G401 (cell line): ENCODE data around the gene ULK4. TPM values are rescaled to one million over a fixed set of nuclear protein-coding genes. Genes with fewer than 3 reads are reported as not detected.

ENCODE experiments used
- DNase-seq: peaks from one replicate; pipeline ENCODE4 v3.0.0-alpha.2; 2015; ENCODE audit warnings: low spot score
- in situ Hi-C: cut with HindIII; loops from 2 replicates; pipeline ENCODE4 v1.10.0; 2016; ENCODE audit warnings: low sequenced_read_pairs, mixed read lengths
- total RNA-seq: library from RNA; depleted of rRNA; stranded (reverse); fragments of >200 nt; shearing (Covaris generic); gene quantifications from 2 replicates; pipeline ENCODE4 v1.2.3, GENCODE V29; 2014

Gene ULK4
- total RNA-seq, 1 experiment from 2014 or later, result 25.4 TPM

DNA sequence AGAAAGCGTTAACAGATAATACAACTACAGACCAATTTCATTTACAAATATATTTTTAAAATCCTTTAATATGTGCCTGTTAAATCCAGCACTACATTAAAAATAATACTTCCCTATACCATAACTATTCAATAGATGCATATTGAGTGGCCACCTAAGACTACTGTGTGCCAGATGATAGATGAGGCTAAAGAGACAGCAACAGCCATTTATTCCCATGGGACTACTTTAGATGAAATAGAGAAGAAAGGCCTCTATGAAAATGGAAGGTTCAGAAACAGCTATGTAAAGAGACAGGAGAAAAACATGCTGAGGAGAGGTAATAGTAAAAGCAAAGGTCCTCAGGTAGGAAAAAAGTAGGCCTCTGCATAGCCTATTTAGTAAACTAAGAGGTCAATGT is 358.1 kb downstream of the ULK4 start:
- DNase-seq, result no peak
- in situ Hi-C loops, result no loop called here

DNA sequence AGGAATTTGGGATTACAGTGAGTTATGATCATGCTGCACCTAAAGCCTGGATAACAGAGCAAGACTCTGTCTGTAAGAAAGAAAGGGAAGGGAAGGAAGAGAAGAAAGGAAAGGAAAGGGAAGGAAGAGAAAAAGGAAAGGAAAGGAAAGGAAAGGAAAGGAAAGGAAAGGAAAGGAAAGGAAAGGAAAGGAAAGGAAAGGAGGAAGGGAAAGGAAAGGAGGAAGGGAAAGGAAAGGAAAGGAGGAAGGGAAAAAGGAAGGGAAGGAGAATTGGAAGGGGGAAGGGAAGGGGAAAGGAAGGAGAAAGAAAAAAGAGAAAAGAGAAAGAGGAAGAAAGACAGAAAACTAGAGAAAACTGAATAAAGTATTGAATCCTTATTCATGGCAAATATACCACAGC is 359.8 kb downstream of the ULK4 start:
- in situ Hi-C loops, result no loop called here
- no peak for DNase-seq

DNA sequence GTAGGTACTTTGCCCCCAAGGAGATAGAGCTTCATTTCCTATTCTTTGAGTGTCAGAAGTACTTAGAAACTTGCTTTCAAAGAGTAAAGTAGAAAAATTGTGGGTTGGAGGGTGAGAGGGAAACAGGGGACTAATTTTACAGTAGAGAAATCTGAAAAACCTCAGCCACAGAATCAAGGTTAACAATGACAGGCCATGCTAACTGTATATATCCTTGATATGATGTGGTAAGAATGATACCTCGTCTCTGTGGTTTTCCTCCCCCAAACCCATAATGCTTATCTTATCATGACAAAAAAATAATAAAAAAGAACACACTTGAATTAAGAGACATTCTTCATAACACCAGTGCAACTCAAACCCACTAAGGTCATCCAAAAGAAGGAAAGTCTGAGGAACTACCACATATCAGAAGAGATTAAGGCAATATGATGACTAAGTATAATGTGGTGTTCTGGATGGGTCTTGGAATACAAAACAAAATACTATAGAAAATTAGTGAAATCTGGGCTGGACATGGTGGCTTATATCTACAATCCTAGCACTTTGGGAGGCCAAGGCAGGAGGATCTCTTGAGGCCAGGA is 360.4 kb downstream of the ULK4 start:
- no peak for DNase-seq
- in situ Hi-C loops, result no loop called here

DNA sequence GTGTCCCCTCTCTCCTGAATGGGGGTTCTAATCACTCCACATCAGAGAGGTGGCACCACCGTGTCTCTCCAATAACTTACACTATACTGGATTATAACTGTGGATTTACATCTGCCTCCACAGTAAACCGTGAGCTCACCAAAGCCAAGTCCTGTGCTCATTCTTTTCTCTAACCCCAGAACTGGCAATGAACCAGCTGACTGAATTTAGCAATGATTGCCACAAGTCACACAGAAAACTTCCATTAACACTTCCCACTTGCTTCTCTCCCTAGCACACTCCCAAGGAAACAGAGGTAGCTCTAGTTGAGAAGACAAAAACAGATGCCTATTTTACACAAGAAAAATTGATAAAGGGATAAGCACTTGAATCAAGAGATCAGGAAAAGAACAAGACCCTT is 361.3 kb downstream of the ULK4 start:
- DNase-seq, result no peak
- in situ Hi-C loops, result no loop called here

DNA sequence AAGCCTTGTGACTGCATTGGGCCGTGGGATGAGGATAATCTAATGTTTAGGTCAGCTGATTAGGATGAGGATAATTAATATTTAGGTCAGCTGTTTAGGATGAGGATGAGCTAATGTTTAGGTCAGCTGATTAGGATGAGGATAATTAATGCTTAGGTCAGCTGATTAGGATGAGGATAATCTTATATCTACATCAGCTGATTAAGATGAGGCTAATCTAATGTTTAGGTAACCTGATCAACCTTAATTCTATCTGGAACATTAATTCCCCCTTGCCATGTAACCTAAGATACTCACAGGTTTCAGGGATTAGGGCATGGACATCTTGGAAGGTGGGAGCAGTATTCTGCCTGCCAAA is 362.8 kb downstream of the ULK4 start:
- in situ Hi-C loops, result no loop called here
- no peak for DNase-seq

DNA sequence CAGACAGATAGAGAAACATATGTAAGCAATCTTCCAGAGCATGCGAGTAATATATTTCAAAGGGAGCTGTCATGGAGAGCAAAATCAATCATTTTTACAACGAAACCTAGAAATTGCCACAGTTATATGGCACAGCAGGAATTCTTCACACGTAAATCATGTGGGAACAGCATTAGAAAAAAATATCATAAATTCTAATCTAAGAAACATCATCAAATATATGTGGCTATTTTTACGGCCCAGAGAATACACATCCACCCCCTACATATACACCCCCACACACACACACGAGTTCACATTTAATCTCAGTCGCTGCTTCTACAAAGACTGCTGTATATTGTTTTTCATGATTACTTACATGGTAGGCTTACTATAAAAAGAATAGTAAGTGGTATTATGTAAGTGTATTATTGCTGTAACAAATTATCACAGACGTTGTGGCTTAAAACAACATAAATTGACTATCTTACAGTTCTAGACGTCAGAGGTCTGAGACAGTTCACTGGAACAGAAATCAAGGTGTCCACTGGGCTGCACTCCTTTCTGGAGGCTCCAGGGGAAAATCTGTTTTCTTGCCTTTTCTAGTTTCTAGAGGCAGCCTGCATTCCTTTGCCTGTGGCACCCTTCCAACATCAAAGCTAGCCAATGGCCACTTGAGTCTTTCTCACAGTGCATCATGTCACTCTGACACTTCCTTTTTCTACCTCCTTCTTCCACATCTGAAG is 363.3 kb downstream of the ULK4 start:
- in situ Hi-C loops, result no loop called here
- no peak for DNase-seq

DNA sequence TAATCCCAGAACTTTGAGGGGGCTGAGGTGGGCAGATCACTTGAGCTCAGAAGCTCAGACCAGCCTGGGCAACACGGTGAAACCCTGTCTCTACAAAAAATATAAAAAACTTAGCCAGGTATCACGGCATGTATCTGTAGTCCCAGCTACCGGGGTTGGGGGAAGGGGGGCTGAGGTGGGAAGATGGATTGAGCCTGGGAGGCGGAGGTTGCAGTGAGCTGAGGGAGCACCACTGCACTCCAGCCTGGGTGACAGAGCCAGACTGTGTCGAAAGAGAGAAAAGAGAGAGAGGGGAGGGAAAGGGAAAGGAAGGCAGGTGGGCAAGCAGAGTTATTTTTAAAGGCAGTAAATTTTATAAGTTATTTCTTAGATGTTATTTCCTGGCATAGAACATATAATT is 368.1 kb downstream of the ULK4 start:
- DNase-seq, result no peak
- in situ Hi-C loops, result no loop called here

DNA sequence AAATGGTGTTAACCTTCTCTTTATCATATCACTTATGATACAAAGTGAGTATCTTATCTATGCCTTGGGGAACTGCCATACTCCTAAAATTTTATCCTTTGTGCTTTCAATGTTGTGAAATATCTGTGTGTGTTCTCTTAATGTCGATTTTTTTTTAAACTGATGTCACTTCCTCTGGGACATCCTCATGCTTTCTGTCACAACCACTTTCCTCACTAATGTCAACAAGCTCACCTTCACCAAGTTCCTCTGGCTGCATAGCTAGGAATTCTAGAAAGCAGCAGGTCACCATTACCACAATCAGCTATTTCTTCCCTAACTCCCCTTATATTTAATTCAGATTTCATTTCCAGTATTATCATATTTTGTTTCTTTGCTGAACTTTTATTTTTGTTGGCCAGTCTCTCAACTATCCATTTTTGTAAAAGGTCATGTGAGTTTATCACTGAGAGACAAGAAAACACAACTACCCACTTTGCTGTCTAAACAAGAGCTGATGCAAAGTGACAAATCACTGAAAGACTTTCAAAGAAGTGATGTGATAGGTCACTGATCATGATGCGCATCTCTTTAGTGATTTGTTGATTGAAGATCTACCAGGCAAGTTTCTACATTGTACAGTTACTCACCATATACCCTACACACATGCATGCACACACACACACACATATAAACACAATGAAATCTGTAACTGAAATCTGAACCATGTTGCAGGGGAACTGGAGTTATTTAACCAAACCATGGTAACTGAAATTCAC is 369.0 kb downstream of the ULK4 start:
- in situ Hi-C loops, result no loop called here
- no peak for DNase-seq

DNA sequence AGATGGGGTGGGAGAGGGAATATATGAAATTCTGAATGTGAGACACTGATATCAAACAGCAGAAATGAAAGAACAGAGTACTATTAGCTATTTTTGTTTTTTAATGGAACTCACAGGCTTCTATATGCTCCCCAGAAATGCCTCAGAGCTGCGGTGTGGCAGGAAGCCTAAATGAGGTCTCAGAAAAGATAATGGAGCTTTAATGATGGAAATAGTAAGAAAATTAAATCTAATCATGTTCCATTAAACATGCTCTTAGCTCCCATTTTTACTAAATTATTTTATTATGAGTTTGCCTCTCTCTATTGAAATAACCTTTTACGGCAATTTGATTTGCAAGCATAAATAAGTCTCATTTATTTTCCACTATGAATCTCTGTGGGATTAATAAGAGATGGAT is 378.9 kb downstream of the ULK4 start:
- no peak for DNase-seq
- in situ Hi-C loops, result no loop called here

DNA sequence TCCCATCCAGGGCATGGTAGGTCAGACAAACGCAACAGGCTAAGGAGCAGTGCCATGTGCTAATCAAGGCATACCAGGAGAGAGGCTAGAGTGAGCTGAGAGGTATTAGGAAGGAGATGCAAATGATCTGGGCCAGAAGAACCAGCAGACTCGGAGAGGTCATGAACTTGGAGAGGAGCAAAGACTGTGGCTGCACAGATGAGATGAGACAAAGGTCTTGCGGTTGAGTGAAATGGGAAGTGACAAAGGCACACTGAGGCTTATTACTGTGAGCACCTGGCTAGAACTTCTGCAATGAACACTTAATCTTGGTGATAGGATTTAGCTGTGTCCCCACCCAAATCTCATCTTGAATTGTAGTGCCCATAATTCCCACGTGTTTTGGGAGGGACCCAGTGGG is 380.2 kb downstream of the ULK4 start:
- no peak for DNase-seq
- in situ Hi-C loops, result no loop called here

DNA sequence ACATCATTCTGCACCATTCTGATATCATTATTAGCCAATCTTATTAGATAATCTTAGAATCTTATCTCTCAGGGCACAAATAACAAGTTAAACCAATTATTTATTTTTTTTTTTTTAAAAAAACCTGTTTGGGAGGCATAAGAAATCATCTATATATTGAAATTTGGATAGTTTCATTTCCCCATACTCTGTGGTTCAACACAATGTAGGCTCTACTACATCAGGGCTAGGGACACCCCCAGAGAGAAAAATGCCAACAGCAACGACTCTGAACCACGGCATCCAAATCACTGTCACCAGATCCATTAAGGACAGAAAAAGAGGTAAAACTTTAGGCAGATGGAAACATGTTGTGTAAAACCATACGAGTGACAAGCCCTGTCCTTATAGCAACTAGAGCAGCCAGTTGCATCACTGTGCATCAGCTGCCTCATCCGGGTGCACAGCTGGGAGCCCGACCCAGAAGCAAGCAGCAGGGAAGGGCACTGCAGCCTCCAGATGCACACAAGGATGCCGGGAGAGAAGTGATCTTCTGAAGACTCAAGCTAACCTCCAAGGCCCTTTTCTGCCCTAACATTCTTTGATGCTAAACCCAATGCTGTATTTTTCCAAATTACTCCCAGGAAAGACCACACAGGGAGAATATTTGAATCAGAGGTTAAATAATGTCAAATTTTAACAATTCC is 381.5 kb downstream of the ULK4 start:
- no peak for DNase-seq
- in situ Hi-C loops, result no loop called here

DNA sequence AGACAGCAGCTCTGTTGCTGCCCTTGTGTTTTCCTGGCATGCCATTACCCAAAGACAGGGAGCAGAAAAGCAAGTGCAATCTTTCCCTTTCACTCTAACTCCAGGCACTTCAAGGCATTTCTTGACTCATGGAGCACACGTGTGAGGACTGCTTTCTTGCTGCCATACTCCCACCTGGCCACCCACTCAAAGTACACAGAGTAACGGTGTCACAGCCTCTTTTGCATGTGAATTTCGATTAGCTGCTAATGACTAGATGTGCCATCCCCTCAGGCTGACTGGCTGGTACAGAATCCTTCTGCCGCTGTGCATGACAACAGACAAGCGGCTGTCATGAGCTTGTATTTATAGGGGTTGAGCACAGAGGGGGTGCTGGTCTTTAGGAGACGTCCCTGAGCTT is 382.0 kb downstream of the ULK4 start:
- in situ Hi-C loops, result no loop called here
- DNase-seq, result no peak

DNA sequence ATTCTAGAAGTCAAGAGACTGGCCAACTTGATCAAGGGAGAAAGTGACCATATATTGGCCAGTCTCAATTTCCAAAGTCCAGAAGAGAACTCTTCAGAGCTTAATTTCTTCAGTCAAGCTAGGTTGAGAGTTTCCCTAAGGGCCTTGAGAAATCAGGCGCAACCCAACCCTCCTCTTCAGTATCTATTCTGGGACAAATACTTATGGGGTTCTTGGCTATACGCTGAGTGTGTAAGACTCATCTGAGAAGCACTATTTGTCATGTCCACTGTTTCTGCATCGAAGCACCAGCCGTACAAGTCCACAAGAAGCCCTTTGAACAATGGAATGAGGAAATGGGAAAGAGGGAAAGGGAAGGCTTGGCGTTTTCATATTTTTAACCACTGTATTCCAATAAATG is 383.1 kb downstream of the ULK4 start:
- DNase-seq, result no peak
- in situ Hi-C loops, result no loop called here

DNA sequence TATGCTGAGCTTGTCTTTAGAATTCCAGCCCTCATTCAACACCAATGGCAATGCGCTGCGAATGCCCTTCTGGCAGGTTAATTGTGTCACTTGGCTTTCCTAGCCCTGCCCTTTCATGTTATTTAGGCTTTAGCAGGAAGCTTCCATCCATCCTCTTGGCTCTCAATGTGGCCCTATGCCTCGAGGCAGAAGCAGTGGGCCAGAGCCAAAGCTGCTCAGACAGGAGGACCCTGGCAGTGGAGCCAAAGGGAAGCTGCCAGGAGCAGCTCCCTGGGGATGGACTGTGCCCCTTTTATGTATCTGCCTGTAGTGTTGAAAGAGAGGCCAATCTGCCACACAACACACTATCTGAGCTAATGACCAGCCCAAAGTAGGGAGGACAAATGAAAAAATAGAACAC is 386.2 kb downstream of the ULK4 start:
- peak; percentile 93 for DNase-seq
- in situ Hi-C loops, result no loop called here

DNA sequence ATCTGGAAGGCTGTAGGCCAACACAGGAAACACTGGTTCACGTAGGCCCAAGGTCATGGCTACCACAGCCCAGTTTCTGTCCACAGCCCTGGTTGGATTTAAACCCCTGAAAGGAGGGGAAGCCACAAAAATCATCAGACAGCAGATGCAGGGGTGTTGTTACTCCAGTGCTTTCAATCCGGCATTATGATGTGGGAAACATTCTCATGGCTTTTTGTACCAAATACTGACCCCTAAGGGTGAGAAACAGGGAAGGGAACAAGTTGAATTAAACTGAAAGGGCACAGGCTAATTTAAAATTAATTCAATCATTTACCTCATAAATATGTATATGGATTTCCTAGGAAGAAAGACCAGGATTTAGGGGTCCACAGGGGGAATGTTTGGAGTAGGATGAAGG is 387.0 kb downstream of the ULK4 start:
- peak; percentile 23 for DNase-seq
- in situ Hi-C loops, result no loop called here

DNA sequence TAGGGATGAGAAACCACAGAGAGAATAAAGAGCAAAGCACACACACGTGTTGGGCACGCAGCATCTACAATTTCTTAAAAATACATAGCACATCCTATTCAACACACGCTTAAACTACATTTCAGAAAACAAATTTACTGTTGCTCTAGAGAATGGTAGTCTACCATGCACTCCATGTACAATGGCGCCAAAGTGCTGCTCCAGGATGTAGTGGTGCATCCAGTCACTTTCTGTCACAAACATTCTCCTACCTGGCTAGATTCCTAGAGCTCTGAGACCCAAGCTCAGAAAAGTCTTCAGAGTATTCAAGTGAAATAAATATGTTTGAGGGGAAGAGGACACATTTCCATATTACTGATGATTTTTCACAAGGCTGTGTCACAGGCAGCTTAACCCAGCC is 388.3 kb downstream of the ULK4 start:
- DNase-seq, result no peak
- in situ Hi-C loops, result no loop called here

DNA sequence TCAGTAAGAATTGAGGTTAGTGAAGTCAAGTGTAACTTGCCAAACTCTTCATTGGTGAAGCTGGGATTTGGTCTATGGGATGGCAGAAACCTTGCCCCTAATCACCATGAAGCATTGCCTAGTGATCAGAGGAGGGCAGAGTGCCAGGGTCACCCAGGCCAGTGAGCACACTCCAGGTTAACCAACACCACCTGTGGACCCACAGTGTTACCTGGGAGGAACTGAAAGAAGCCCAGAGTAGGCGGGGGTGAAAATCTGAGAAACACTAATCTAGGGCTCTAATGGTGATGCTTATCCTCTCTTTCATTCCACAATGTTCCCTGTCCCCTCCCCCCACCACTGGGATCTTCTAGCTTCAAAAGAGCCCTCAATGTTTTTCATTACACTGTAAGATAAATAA is 389.8 kb downstream of the ULK4 start:
- in situ Hi-C loops, result no loop called here
- no peak for DNase-seq

DNA sequence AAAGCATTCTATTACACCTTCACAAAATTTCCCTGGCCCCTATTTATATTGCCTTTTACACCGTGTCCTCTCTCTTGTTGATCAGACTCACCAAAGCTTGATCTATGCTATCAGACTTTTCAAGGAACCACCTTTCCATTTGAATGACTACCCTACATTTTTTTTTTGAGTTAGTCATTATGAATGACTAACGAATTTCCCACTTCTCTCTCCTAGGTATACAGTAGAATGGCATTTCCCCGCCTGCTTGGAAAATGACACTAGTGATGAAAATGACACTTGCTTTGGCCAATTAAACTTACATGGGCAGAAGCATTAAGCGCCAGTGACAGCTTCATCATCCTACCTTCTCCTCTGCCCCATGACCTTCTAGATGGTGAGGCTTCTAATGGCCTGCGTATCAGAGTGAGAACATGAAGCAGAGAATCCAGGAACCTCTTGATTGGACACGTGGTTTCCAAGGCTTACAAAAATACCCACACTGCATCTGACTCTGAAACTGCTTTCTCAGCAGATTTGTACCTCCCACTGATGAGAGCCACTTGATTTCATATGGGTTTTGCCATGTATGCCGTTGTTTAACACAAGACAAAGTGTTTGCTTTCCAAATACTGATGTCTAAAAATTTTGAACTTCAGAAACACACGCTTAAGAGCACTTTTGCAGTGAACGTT is 392.1 kb downstream of the ULK4 start:
- DNase-seq, result no peak

DNA sequence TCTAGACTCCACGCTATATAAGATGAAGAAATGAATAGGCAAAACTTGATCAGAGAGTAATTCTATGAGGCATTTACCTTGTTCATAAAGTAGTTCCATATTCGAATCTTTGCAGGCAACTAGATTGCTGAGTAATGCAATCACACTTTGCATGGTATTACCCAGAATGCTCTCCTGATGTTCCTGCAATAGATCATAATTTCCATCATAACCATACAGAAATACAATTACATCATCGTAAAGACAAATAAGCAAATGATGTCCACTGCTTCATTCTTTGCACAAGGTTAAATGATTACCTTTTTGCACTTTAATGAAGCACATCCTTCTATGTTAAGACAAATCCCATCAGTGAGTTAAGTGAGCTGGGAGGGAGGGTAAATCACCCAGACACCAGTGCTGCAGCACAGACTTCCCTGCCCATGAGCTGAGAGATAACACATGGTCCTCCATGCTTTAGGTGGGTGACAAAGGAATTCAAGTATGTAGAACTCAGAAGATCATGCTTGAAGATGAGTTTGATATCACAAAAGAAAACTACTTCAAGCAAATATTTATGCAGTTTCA is 395.9 kb downstream of the ULK4 start:
- DNase-seq, result no peak
- in situ Hi-C loops, result no loop called here

More for the DNA sequence above, 392.1 kb downstream of the ULK4 start:
- in situ Hi-C loops, result no loop called here
